ENCODE measurements around the gene DPPA4.

The DPPA4 gene

DNA sequence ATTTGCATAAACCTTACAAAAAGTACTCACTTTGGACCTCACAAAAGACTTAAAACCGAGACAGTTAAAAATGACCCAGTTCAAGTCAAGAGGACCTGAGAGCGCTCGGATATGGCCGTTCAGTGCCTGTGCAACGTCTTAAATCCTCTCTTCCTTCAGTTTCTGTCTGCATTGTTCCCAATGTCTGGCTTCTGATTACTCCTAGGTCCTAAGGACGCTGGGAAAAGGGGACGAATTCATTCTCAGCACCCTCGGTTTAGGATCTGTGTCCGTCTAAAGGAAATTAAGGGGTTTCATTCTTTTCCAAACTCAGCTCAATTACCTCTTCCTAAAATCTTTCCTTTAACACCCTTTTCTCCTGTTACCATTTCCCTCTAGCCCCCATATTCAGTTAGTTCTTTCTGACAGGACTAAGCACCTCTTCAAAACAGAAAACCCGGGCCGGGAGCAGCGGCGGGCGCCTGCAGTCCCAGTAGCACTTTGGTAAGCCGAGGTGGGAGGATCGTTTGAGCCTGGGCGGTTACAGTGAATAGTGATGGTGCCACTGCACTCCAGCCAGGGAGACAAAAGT lies 970 bp downstream of the DPPA4 start:
- DNase-seq = no peak

DNA sequence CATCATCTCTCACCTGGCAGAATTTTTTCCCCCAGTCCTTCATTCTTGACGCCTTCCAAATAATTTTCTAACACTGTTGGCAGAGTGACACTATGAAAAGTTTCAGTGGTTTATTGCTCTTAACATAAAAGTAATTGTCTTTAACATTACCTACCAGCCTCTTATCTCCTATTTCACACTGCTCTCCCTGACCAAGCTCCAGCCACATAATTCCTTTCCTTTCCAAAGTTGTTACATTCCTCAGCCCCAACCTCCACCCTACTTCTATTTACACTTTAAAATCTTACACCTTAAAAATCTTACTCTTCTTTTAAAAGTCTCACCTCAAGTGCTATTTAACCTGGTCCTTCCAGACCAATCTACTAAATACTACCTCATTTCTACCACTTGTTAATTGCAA lies 2.8 kb downstream of the DPPA4 start:
- DNase-seq = no peak

DNA sequence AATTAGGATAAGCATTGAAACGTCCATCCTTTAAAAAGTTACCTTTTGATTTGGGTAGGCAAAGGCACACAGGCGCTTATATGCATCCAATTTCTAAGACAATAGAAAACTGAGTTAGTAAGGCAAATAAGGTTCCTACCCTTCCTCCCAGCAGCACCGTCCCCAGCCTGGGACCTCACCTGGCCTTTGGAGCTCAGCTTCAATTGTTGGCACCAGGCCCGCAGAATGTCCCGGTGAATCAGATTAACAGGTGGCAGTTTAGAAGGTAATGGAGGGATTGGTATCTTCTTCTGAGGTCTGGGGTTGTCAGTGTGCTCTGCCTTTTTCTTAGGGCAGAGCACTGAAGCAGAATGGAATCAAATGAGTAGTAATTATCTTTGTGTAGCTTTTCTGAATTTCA lies 5.7 kb downstream of the DPPA4 start:
- DNase-seq = no peak

DNA sequence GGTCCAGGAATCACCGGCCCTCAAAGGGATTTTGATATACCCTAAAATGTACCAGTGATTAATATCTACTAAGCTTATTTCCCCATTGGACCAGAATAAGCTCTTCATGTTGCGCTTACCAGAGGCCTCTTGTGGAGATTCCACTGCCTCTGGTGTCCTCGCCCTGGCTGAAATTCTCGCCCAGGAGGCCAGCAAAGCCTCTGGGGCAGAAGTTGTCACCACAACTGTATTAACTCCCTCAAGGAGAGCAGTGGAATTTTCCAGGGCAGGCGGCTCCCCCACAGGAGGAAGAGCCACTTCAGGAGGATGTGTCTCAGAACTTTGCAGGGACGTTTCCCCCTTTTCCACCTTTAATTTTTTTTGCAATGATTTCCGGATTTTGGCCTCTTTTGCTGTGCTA lies 6.9 kb downstream of the DPPA4 start:
- DNase-seq = no peak

DNA sequence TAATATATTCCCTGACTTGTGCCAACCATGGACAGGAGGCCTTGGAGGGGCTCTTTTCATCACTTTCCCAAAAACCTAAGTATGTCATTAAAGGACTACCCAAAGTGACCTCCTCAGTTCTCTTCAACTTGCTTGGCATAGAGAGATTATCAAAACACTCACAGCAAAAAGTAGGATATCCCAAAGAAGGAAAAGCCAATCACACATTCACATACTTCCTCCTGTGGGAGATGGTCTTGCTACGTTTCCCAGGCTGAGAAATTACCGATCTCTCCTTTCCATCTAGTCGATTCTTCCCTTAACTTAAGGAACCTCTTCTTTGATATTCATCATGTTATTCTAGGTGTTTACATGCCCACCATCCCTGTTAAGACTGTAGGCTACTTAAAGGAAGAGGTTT lies 9.1 kb downstream of the DPPA4 start:
- DNase-seq = no peak

DNA sequence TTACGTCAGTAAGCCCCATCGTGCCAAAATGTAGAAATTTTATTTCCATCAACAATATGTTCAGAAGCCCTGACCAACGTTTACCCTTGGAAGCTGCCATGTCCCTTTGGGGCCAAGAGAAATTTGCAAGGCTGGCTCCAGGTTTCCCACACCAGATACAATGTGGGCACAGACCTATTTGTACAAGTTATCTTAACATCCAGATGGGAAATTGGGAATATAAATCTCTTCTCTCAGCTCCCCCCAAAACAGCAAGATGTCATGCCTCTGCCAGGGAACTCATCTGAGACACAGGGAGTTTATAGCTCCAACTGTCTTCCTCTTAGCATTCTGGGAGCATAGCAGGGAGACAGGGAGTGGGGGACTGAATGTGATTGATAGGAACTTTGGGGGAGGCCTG lies 11.7 kb downstream of the DPPA4 start:
- no peak for DNase-seq

DNA sequence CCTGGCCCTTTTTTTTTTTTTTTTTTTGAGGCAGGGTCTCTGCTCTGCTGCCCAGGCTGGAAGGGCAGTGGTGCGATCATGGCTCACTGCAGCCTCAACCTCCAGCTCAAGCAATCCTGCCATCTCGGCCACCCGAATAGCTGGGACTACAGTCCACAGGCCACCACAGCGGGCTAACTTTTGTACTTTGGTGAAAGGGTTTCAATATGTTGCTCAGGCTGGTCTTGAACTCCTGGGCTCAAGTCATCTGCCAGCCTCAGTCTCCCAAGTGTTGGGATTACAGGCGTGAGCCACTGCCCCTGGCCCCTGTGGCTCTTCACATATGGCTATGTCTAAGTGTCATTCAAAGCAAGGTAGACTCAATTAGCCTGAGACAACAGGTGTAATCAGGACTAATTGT lies 12.2 kb downstream of the DPPA4 start:
- no peak for DNase-seq

DNA sequence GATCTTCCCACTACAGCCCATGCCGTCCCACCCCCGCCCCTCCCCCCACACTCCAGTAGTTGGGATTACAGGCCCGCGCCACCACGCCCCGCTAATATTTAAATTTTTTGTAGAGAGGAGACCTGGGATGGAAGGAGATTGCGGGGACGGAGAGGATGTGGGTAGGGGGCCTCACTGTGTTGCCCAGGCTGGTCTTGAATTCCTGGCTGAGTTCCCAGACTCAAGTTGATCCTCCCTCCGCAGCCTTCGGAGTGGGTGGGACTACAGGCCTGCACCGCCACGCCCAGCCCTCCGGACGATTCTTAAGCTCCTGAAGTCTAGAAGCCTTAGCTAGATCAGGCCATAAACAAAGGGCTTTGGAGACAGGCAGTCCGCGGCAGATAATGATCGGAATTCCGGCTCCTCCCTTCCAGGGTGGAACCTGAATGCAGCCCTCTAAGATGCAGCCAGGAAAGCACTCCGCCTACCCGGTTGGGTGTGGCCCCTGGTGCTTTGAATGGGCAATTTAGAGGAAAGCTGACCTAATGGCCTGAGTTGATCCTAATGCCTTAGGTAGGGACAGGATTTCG lies 21.1 kb downstream of the DPPA4 start, which contains the start of gene DPPA2:
Gene DPPA2, minus strand, starts transcription at position 356 of the 569 bp plus-strand sequence. CDS start 1,975 bp downstream, outside the sequence.
- no peak for DNase-seq

DNA sequence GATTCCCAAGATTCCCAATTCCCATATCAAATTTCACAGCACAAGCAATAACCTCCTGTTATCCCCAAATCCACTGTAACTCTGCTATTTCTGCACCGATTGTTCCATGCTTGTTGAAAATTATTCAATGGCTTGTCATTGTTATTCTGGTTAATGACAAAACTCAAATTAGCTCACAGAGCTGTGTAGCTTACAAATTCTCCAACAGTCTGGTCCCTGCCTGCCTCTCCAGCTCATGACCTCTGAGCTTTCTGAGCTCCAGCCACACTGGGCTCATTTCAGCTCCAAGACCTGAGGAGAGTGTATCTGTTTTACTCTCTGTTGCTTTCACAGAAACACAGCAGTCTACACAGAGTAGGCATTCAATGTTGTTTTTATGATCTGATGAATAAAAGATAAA lies 24.3 kb downstream of the DPPA4 start:
- DNase-seq = no peak

DNA sequence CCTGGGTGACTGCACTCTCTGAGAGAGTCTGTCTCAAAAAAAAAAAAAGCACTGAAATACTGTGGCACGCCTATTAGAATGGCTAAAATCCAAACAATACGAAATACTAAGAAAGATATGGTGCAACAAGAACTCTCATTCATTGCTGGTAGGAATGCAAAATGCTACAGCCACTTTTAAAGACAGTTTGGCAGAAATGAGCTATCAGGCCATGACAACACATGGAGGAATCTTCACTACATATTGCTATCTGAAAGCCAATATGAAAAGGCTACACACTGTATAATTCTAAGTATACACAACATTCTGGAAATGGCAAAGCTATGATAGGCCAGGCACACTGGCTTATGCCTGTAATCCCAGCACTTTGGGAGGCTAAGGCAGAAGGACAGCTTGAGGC lies 39.9 kb downstream of the DPPA4 start:
- DNase-seq = no peak

DNA sequence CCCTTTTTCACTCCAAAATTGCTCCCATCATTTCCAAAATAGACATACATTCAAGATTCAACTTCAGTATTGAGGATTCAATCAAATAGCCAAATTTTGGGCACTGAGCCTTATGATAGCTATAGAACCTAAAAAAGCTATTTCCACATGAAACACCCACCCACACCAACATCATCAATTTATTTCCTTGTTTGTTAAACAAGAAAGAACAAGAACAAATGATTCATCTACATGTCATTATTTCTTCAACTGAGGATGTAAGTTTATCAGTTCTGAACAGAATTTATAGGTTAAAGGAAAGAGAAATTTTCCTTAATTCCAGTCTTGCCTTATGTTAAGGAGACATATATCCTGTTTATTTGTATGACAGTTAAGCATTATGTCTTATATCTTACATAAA lies 53.3 kb downstream of the DPPA4 start:
- DNase-seq = no peak

DNA sequence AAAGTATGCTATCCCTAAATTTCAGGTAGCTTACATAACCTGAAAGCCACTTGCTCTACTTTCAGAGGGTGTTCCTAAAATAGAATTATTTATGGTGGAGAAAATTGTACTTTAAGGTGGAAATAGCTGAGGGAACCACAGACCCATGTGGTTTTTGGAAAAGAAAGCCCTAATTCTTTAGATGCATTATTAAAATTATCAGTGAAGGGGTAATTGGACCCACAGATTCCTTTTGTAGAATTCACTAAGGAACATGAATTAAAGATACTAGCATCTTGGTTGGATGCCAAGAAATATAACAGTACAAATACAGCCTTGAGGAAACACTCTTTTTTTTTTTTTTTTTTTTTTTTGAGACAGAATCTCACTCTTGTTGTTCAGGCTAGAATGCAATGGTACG lies 58.8 kb downstream of the DPPA4 start:
- DNase-seq = no peak

DNA sequence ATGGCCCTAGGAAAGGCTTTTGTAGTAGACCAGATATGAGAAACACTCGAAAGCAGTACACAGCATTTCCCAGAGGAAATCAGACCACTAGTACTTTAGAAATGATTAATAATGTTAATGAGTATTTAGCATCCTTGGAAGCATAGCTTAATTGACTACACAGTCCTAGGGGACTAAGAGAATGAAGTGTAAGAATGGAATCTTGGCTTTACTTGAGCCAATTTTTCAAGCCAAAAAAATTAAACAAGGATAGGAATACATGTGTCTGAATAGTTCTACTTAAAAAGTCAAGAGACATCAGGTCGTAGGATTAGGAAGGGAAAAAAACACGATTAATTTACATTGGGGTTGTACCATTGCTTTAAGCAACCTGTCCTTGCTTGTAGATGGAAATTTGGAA lies 59.2 kb downstream of the DPPA4 start:
- no peak for DNase-seq
